ENCODE results near the gene NHLRC2. TPM values are rescaled to one million over a fixed set of nuclear protein-coding genes. Genes with fewer than 3 reads are reported as not detected.
A peak's percentile ranks its signal among the peaks of the same experiment; 100 is the strongest.
"Not testable (repeated sequence)": the region's sequence is repeated elsewhere in the genome, so short reads cannot be mapped to it uniquely, and the experiment has no call there.

NHLRC2 gene
- total RNA-seq (2014; rRNA removed), result 18.5 and 19.2 TPM in 2 replicates
- 2.0 TPM for polyA plus RNA-seq (2012)

DNA sequence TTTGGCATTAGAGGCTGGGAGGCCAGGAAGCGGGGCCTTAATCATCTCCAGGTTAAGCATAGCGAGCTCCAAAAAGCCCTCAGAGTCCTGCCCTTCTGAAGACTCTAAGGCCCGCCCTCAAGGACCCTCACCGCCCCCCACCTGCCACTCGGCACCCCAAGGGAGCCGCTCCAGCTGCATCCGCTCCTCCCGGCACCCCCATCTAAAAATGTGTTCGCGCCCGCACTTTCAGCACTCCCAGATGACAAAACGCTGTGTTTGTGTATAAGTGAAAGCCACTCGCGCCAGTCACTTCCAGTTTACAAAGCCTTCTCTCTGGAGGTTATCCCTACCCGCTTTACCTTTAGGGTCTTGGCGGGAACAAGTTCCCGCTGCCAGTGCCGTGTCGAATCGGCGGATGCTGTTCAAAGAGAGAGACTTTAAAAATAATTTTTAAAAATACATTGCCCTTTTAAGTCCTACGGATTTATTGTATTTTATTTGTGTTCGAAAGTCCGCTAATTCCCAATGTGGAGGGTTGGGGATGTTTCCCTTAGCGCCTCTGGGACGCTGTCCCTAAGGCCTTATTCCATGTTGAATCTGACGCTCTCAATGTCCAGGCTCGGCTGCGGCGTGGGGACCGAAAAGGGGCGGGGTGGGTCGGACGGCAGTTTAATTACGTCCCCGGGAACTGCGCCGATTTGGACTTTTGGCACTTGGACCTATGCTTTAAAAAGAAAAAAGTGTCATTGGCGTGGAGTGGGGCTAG lies at the start of gene NHLRC2, which contains the start of gene DCLRE1A:
TSS of gene NHLRC2 (plus strand) at position 649 of the 748 bp plus-strand sequence. CDS start 212 bp downstream, outside the sequence.
TSS of gene DCLRE1A (minus strand) at position 70 of the 748 bp plus-strand sequence. CDS start 900 bp downstream, outside the sequence.
- peak; percentile 79 for DNase-seq (ENCODE audit: low read depth)

DNA sequence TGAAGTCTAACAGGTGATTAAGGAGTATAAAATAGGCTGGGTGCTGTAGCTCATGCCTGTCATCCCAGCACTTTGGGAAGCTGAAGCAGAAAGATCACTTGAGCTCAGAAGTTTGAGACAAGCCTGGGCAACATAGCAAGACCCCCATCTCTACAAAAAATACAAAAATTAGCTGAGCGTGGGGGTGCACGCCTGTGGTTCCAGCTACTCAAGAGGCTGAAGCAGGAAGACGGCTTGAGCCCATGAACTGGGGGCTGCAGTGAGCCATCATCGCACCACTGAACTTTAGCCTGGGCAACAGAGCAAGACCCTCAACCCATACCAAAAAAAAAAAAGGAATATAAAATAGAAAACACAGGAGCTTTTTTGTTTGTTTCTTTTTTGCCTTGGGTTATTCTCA lies 48.0 kb upstream of the NHLRC2 start:
- DNase-seq (ENCODE audit: low read depth), result no peak

GRCh38 chr10:113808168-113808567 lies 46.3 kb upstream of the NHLRC2 start:
- DNase-seq (ENCODE audit: low read depth), result no peak

DNA sequence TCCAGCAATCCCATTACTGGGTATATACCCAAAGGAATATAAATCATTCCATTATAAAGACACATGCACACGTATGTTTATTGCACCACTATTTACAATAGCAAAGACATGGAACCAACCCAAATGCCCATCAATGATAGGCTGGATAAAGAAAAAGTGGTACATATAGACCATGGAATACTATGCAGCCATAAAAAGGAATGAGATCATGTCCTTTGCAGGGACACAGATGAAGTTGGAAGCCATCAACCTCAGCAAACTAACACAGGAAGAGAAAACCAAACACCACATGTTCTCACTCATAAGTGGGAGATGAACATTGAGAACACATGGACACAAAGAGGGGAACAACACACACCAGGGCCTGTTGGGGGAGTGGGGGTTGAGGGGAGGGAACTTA lies 39.8 kb upstream of the NHLRC2 start:
- DNase-seq (ENCODE audit: low read depth), result not testable (repeated sequence)

DNA sequence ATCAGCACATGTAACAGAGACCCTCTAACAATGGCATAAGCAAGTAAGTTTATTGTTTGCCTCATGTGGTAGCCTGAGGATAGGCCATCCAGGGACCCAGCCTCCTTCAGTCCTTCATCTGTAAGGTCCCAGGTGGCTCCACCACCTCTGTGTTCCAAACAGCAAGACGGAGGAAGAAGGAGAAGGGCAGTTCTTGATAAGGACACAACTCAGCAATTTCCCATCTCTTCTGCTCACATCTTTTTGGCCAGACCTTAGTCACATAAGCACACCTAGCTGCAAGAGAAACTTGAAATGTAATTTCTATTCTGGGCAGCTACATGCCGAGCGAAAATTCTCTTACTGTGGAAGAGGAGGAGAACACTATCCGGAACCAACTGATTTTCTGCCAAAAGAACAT lies 34.5 kb upstream of the NHLRC2 start:
- no peak for DNase-seq (ENCODE audit: low read depth)

GRCh38 chr10:113820507-113820906 lies 34.0 kb upstream of the NHLRC2 start:
- DNase-seq (ENCODE audit: low read depth), result no peak

DNA sequence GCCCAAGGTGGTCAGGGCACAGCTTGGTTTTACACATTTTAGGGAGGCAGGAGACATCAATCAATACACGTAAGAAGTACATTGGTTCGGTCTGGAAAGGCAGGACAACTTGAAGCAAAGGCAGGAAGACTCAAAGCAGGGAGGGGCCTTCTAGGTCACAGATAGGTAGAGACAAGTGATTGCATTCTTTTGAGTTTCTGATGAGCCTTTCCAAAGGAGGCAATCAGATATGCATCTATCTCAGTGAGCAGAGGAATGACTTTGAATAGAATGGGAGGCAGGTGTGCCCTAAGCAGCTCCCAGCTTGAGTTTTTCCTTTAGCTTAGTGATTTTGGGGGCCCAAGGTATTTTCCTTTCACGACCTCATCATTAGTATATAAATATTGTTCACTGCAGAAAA lies 33.2 kb upstream of the NHLRC2 start:
- DNase-seq (ENCODE audit: low read depth), result not testable (repeated sequence)

DNA sequence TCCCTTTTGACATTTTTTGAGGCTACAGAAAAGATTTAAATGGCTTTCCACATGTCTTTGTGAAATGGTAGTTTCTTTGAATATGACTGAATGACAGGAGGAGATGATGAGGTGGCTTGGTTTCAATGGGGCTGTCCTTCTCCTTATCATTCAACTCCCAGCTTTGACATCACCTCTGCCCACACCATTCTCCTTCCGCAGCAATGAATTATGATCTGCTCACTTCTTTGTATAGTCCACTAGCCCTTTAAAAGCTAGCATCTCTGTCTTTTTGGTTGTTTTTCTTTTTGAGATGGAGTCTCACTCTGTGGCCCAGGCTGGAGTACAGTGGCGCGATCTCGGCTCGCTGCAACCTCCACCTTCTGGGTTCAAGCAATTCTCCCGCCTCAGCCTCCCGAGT lies 32.3 kb upstream of the NHLRC2 start:
- no peak for DNase-seq (ENCODE audit: low read depth)

DNA sequence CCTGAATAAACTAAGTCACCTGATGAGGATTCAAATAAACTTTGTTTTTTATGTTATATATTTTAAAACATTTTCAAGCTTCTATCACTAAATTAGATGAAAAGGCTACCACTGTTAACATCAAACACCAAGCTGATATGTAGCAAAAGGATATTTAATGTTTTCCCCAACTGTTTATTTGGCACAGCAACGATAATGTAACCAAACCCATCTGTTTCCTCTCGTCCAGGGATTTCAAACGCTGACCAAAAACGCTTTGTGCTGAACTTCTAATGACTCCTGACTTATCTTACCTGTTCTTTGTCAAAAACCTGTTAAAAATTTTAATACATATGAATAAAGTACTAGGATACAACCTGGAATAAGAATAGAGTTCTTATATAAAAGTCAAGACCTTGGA lies 31.1 kb upstream of the NHLRC2 start:
- no peak for DNase-seq (ENCODE audit: low read depth)

GRCh38 chr10:113825791-113826190 lies 28.7 kb upstream of the NHLRC2 start:
- no peak for DNase-seq (ENCODE audit: low read depth)

- DNase-seq (ENCODE audit: low read depth), result not testable (repeated sequence)
These were observed 25.9 kb upstream of the NHLRC2 start for GRCh38 chr10:113828567-113828966.

DNA sequence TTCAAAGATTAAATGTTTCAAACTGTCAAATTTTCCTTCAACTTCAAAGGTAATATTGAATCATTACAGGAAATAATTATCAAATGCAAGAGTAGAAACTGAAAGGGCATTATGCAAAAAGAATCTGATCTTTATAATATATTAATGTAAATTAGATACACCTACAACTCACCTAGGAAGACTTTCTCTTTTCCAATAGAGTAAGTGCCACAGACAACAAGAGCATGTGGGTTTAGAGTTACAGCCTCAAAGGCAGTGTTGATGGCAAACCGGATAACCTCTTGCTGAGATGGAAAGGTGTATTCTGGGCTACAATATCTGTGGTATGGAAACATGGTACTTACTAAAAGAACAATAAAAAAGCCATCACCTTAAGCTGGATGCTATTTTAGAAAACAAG lies 12.3 kb upstream of the NHLRC2 start:
- DNase-seq (ENCODE audit: low read depth), result no peak

DNA sequence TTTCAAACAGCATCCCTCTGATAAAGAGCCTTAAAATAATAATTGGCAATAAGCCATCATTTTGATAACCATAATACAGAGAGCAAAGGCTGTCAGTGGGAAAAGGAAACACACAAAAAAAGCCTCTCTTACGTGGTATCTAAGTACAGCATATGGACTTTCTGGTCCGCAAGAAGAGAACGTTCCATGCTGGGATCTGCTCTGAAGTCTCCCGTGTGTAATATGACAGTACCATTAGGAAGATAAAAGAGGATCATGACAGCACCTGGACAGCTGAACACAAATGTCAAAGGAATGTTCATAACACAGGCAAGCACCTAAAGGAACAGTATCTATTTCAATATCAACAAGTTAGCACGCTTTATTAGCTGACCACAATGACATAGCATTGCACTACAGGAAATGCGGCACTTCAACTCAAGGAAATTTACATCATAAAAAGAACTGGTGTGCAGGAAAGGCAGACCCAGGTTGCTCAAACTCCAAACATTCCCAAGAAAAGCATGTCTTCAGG lies 10.4 kb upstream of the NHLRC2 start:
- no peak for DNase-seq (ENCODE audit: low read depth)

GRCh38 chr10:113846036-113846435 lies 8.4 kb upstream of the NHLRC2 start:
- no peak for DNase-seq (ENCODE audit: low read depth)

GRCh38 chr10:113849140-113849803 lies 5.2 kb upstream of the NHLRC2 start:
- DNase-seq (ENCODE audit: low read depth), result no peak

- peak; percentile 12 for DNase-seq (ENCODE audit: low read depth)
These were observed 4.5 kb upstream of the NHLRC2 start for GRCh38 chr10:113849946-113850345.

DNA sequence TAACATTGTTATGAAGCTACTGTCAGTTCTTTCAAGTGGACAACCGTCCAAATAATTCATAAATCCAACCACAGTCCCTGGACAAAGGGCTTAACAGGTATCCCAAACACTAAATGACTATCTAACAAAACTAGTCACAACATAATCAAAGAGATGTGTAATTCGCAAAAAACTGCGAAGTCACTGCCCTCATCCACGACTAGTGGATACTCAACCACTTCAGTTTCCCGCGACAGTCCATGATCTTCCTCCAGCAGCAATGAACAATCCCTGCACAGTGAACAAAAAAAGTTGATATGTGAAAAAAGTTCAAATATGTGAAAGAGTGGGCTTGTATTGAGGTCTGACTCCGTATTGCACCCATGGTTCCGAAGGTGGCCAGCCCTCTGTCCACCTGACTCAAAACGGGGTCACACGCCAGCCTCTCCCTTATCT lies 866 bp upstream of the NHLRC2 start:
- DNase-seq (ENCODE audit: low read depth), result no peak

DNA sequence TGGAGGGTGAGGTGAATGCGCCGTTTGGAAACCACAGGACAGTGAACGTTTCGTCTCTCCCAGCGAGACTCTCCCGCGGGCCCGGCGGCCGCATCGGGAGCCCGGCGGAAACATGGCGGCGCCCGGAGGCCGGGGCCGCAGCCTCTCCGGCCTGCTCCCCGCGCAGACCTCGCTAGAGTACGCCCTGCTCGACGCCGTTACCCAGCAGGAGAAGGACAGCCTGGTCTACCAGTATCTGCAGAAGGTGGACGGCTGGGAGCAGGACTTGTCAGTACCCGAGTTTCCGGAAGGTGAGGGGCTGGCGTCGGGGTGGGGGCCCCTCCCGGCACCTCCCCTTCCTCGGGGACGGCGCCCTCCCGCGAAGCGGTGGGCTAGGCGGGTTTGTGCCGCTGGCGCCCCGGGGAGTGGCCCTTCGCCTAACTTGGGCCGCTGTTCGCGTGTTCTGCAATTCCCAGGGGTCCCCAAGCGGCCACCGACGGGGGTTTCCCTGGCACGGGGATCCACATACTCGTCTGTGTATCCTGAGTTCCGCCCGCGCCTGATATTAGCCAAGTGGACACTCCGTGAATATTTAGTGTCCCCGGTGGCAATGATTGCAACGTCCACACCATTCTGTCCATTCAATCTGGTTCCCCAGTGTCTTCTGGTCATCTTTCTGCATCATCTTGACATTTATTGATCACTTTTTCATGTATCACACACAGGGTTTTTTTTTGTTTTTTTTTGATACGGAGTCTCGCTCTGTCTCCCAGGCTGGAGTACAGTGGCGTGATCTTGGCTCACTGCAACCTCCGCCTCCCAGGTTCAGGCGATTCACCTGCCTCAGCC lies 514 bp downstream of the NHLRC2 start:
- DNase-seq (ENCODE audit: low read depth), result peak; percentile 57

- peak; percentile 31 for DNase-seq (ENCODE audit: low read depth)
These were observed 2.1 kb downstream of the NHLRC2 start for GRCh38 chr10:113856563-113856962.

DNA sequence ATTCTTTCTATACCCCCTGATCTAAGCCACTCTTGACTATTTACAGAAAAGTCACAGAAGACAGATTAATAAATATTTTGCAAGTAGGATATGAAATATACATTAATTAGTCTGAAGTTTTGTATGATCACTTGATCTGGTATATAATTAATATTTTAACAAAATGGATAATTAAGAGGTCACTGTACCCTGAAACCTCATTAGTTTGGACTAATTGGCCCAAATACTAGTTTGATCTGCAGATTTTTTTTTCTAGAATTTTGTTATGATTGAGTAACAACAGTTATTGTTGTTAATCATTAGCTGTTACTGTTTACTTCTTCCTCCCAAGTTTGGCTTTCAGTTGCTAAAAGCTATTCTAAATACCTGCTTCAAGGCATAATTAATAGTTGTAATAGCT lies 2.7 kb downstream of the NHLRC2 start:
- DNase-seq (ENCODE audit: low read depth), result no peak

- peak; percentile 10 for DNase-seq (ENCODE audit: low read depth)
These were observed 4.1 kb downstream of the NHLRC2 start for GRCh38 chr10:113858541-113858940.

DNA sequence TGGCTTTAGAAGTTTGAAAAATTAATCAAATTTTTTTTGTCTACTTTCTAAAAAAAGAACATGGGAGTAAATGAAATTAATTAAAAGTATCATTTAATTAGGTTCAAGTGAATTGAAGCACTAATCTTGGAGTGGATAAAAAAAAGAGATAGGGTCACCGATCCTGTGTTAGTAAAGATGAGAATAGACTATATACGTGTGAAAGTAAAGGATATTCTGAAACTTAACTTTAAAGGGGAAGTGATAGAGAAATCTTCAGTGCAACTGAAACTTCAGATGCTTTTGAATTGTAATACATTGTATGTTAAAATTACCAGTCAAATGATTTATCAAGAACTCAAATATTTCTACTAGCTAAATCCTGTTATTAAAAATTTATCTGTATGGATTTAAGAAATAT lies 4.8 kb downstream of the NHLRC2 start:
- no peak for DNase-seq (ENCODE audit: low read depth)

Data from LHCN-M2 (cell line).